ENCODE results near the gene SLC49A4. TPM values are rescaled to one million over a fixed set of nuclear protein-coding genes. Genes with fewer than 3 reads are reported as not detected.

The SLC49A4 gene
- polyA plus RNA-seq, 3 donors, result 12.9 to 19.0 (median 18.6) TPM

Other genes starting within 250 kb of the SLC49A4 start
- 10 to 100 TPM; 31.4 to 43.3 (median 34.4) TPM for gene PARP9, start 230.8 kb upstream of the SLC49A4 start, polyA plus RNA-seq
- 10 to 100 TPM in 2 of 3 donors, 1 to 10 TPM in 1; 8.6 to 29.0 (median 17.7) TPM for gene DTX3L, start 230.7 kb upstream of the SLC49A4 start, polyA plus RNA-seq
- 1 to 10 TPM in 1 of 3 donors, under 1 TPM in 2; 0.23 to 4.4 (median 0.28) TPM for gene PARP15, start 217.4 kb upstream of the SLC49A4 start, polyA plus RNA-seq
- gene PARP14, start 114.2 kb upstream of the SLC49A4 start, polyA plus RNA-seq, result 10 to 100 TPM; 22.1 to 68.8 (median 26.9) TPM
- gene HSPBAP1, start 1.2 kb upstream of the SLC49A4 start, polyA plus RNA-seq, result 10 to 100 TPM; 11.7 to 48.2 (median 11.9) TPM
- not detected for gene SEMA5B, start 232.7 kb downstream of the SLC49A4 start, polyA plus RNA-seq